ENCODE data around the gene RBM20.
"Not testable (repeated sequence)": the region's sequence is repeated elsewhere in the genome, so short reads cannot be mapped to it uniquely, and the experiment has no call there.

Gene RBM20

GRCh38 chr10:110679486-110680272, 35.5 kb downstream of the RBM20 start:
- no peak for DNase-seq

GRCh38 chr10:110680273-110681020, 36.3 kb downstream of the RBM20 start:
- DNase-seq, result no peak

GRCh38 chr10:110681023-110681681, 37.0 kb downstream of the RBM20 start:
- DNase-seq, result no peak

DNA sequence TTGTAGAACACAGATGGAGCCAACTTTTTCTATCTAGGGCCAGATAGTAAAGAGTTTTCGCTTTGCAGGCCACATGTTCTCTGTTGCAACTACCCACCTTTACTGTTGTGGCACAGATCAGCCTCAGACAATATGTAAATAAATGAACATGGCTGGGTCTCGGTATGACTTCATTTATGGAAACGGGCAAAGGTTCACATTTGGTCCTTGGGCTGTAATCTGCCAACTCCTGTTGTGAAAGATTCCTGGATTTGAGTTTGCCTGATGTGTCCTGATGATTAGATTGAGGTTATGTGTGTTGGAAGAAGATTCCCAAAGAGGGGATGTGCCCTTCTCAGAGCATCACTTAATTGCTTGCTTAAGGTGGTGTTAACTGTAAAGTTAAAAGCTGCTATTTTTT, 38.2 kb downstream of the RBM20 start:
- no peak for DNase-seq

DNA sequence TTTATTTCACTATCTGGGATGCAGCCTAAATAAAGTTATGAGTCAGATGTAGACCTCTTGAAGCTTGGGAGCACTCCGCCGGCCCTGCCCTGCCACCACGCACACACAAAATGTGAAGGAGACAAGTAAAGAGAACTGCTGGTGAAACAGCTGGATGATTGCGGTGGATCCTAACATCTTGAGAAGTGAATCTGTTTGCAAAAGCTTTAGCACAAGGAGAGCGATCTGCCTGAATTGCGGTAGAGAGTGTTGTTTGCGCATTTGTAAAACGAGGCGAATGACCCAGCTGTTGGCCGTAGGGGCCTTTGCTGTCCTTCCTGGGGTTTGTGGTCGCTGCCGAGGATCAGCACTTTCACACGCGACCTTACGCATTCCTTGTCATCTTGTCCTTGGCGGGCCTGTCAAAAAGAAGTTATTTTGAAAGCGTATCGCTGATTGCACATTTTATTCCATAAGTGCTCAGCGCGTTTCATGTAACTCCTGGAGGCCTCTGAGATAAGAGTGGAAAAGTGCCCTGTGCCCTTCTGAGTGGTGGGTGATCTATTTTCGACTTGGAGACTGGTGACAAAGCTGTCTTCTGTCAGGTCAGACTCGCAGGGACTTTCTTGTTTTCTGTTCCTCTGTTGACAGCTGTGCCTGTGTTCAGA, 40.8 kb downstream of the RBM20 start:
- DNase-seq, result no peak

DNA sequence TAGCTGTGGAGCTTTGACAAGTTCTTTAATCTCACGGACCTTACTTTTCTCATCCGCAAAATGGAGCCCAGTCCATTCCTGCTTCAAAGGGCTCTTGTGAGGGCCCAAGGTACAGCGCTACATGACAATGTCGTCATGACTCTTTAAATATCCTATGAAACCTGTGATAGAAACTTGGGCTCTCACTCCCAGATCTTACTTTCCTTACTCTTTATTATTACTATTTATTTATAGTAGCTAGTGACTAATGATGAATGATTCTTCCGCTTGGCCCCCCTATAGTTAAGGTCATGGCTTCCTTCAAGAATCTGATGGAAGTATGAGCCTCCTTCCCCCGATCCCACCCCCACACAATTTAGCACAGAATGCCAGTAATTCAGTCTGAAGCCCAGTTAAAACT, 41.9 kb downstream of the RBM20 start:
- no peak for DNase-seq

DNA sequence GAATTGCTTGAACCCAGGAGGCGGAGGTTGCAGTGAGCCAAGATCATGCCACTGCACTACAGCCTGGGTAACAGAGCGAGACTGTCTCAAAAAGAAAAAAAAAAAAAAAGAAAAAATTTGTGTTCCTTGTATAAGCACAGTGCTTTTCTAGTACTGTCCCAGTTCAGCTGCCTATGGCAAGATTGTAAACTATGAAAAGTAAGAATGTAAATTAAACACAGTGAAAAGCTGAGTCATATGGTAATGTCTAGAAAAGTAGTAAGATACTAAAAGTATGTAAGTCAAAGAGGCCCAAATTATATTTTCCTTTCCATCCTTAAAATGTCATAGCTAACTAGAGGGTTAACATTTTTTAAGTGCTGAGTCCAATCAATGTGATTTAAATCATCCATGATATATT, 42.8 kb downstream of the RBM20 start:
- no peak for DNase-seq

- DNase-seq, result no peak
Measured at GRCh38 chr10:110687400-110687799, 43.3 kb downstream of the RBM20 start.

DNA sequence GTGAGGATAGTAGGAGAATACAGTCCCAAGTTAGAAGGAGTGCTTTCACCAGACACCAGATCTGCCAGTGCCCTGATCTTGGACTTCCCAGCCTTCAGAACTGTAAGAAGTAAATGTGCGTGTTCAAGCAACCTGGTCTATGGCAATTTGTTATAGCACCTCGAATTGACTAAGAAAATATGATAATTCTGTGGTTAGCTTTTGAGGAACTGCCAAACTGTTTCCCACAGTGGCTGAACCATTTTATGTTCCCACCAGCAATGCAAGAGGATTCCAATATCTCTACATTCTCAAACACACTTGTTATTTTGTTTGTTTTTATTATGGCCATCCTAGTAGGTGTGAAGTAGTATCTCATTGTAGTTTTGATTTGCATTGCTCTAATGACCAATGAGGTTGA, 47.0 kb downstream of the RBM20 start:
- no peak for DNase-seq

DNA sequence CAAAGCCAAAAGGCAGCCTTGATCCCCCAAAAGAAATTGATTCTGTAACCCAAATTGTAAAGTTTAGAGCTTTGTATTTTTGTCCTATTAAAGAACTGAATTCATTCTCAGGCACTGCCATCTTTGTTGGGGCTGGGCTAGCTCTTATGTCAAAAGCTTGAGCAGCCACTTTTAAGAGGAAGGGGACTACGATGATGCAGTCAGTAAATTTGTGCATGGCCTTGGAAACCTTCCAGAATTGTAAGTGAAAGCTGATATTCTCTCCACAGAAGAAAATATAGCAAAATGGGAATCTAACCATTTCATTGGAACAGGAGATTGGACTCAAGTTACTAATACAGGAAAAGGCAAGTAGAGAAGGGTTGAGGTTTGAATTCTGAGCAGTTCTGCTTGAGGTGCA, 50.1 kb downstream of the RBM20 start:
- DNase-seq, result no peak

DNA sequence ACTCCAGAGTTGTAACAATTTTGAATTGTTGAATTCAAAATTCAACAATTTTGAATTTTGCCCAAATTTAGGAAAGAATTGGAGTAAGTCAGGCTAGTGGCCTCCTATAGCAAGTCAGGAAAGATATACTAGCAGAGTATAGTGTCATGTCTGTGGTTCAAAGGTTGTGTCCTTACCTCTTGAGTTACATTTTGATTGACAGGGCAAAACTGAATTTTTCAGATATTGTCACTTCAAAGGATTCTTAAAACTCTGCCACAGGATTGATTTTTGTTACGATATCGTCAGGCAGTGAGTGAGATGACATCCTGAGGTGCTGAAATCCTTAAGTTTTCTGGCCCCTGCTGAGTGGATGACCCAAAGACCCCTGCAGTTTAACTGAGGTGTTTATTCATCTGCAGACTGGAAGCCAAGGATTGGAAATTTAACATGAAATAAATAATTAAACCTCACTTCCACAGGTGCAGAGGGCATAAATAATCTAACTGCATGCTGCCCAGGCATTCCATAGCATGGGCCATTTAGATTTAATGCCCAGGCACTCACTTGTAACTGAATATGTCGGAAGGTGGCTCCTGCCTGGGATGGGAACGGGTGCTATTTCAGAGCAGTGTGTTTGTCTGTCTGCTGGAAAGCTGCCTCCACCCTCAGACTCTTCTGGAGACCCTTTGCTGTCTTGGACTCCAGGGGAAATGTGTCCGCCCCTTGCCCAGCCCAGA, 50.8 kb downstream of the RBM20 start:
- DNase-seq, result no peak

- DNase-seq, result no peak
Measured at GRCh38 chr10:110695539-110695886, 51.4 kb downstream of the RBM20 start.

DNA sequence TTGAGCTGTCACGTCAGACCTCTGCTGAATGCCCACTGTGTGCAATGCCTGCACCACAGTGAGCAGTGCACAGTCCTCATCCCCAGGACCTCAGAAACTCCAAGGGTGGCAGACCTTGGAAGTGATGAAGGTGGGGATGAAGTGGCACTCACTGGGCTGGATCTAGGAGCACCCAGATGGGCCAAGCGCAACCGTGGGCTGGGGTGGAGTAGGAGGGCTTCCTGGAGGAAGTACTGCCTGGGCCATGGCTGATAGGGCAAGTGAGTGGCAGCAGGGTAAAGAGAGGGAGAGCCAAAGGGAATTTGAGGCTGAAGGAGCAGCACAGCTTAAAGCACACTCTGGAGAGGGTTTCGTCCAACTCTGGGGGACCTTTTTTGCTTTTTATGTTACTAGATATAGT, 52.3 kb downstream of the RBM20 start:
- no peak for DNase-seq

DNA sequence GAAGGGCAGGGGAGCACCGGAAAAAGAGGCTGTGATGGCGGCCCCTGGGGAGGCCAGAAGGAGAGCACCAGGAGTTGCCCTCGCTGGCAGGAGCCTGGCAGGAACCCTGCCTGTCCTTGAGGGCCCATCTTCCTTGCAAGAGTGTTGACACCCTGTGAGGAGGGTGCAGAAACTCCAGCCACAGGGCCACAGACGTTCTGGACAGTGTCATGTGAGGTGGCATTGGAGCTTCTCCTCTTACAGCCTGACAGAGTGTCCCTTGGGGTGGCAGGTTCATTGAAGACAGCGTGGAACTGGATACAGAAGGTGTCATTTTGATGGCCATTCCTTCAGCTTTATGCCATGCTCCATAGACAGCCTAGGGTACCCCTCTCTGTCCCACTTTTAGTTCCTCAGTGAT, 54.2 kb downstream of the RBM20 start:
- no peak for DNase-seq

- no peak for DNase-seq
Measured at GRCh38 chr10:110698782-110699201, 54.7 kb downstream of the RBM20 start.

GRCh38 chr10:110699859-110700468, 55.8 kb downstream of the RBM20 start:
- no peak for DNase-seq

DNA sequence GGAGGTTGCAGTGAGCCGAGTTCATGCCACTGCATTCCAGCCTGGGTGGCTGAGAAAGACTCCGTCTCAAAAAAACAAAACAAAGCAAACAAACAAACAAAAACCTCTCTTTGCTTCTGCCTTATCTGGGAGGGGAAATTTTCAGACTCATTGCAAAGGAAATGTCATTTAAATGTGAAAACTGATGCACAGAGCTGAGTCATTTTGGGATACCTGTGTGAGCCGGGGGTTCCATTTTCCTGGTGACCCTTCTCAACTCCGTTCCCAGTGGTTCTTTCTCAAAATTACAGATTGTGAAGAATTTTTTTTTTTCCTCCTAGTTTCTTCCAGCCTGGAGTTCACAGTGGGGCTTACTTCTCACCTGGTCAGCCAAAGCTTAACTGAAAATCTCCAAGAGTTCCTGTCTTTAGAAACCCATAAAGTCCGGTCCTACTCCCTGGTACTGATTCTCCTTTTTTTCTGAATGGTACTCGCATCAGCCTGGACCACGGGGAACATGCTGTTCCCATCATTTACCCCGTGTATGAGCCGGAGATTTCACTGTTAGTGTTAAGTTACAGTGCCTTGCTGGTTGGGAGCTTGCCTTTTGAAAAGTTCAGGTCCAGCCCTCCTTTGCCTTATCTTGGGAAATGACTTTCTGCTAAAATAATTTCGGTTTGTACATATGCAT, 56.9 kb downstream of the RBM20 start:
- DNase-seq, result no peak

- DNase-seq, result no peak
Measured at GRCh38 chr10:110701617-110701971, 57.5 kb downstream of the RBM20 start.

- DNase-seq, result no peak
Measured at GRCh38 chr10:110704070-110704469, 59.9 kb downstream of the RBM20 start.

DNA sequence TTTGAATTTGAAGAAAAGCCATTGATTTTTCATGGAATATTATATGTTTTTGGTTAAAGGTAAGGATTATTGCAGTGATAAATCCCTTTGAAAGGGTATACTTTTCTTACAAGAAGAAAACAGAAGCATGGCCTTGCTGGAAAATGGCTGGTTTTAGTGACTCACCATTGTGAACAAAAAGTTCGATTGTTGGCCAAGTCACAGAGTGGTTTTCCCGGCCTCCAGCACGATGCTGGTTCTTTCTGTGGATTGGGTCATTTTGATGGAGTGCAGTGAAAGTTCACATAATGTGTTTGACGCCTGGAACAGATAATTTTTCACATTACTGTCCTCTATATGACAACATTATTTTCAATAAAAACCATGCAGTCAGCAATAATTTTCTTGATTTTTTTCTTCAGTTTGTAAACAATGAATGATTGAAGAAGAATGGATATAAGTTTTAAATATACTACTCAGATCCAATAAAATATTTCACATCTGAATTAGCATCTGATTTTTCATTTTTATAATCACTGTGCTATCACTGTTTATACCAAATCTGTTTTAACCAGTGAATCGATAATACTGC, 60.9 kb downstream of the RBM20 start:
- DNase-seq, result no peak

GRCh38 chr10:110705596-110705995, 61.5 kb downstream of the RBM20 start:
- not testable (repeated sequence) for DNase-seq

GRCh38 chr10:110706690-110707098, 62.6 kb downstream of the RBM20 start:
- no peak for DNase-seq
